Measurements from ENCODE around the gene SLC35A5.

GRCh38 chr3:112514527-112515128 is 47.2 kb upstream of the SLC35A5 start:
- TF ChIP-seq CTCF (IDR thresholded peaks at IDR 0.05) (no peak), EP300 (IDR thresholded peaks at IDR 0.05) (no peak)

Data from esophagus muscularis mucosa (tissue), 3 donors.